Measurements from ENCODE around the gene DCAF11.

DCAF11 gene

DNA sequence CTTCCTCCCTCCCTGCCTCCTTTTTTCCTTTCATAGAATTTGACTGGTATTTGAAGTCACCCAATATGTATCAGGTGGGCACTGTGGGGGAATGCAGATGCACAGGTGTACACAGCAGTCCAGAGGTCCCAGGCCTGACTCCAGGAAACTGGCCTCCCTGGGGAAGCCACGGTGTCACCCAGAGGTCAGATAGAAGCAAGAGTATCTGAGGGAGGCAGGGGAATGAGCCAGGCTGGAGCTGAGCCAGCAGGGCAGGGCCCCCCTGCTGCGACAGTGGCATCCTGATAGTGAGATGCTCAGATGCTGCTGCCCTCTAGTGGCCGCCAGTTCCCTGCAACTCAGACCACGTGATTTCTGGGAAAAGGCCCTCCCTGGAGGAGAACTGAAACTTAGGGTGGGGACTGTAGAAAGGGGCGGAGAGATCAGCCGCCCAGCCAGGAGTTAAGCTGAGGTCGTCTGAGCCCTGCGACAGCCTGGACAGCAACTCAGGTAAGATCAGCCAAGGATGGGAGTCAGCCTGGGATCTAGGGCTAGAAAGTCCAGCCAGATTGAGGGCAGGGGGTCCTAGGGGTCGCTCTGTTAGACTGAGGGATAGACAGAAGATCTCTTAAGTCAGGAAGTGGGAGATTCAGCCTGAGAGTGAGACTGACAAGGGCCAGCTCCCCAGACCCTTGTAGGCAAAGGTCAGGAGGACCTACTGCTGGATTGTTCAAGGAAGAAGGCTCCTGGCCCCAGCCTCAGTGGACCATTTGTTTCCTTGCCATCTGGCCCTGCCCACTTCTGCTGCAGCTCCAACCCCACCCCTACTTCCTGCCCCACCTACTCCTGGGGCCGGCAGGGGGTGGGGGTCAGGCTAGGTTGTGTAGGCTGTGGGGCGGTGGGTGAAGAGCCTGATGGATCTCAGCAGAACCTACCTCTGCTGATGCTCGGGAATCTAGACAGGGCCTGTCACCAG lies 46.5 kb downstream of the DCAF11 start, which contains the start of gene IRF9:
Gene IRF9, plus strand, starts transcription at position 416 of the 955 bp plus-strand sequence. CDS start 880 bp downstream, outside the sequence.
- peak; percentile 95 to 99 for DNase-seq (ENCODE audit: low read depth in 2 of 2)

DNA sequence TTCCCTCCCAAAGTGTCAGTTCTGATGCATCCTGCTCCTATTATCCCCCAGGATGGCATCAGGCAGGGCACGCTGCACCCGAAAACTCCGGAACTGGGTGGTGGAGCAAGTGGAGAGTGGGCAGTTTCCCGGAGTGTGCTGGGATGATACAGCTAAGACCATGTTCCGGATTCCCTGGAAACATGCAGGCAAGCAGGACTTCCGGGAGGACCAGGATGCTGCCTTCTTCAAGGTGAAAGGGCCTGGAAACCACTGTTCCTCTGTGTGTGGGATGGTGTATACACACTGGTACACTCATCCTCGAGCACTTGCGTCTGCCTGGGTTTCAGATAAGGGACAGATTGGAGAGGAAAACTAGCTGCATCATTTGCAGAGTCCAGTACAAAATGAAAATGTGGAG lies 47.5 kb downstream of the DCAF11 start:
- DNase-seq (ENCODE audit: low read depth in 2 of 2): no peak

GRCh38 chr14:24164518-24164991 lies 50.0 kb downstream of the DCAF11 start:
- no peak for DNase-seq (ENCODE audit: low read depth in 2 of 2)

- no peak for DNase-seq (ENCODE audit: low read depth in 2 of 2)
Measured at GRCh38 chr14:24165785-24166184, 51.2 kb downstream of the DCAF11 start.

DNA sequence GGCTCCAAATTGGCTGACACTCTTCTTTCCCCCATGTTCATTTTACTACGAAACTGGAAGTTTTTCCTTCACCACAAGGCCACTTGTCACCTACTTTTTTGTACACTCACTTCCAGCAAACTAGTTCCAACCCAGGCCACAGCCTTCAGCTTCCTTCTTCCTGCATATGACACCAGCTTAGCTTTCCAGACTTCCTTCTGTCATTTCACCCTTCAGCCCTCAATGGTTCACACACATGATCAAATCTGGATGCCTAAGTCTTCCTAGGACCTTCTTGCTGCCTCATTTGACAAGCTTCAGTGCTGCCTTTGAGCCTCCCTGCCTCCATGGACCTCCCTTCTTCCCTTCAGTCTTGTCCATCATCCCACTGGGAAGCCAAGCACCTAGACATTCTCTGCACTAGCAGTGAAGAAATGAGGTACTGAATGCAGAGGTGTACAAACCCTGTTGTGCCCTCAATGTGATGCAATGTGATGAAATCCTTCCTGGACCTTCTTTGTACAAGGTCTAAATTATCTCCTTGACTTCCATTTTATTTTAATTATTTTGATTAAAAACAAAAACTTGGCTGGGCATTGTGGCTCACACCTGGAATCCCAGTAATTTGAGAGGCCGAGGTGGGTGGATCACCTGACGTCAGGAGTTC lies 53.0 kb downstream of the DCAF11 start:
- no peak for DNase-seq (ENCODE audit: low read depth in 2 of 2)

GRCh38 chr14:24171422-24172260 lies 57.1 kb downstream of the DCAF11 start, which contains the start of gene REC8:
TSS of gene REC8 (plus strand) at chr14:24172080. CDS start at chr14:24172553, 473 bp downstream.
- DNase-seq (ENCODE audit: low read depth in 2 of 2): peak in 1 of 2 donors; percentile 58

DNA sequence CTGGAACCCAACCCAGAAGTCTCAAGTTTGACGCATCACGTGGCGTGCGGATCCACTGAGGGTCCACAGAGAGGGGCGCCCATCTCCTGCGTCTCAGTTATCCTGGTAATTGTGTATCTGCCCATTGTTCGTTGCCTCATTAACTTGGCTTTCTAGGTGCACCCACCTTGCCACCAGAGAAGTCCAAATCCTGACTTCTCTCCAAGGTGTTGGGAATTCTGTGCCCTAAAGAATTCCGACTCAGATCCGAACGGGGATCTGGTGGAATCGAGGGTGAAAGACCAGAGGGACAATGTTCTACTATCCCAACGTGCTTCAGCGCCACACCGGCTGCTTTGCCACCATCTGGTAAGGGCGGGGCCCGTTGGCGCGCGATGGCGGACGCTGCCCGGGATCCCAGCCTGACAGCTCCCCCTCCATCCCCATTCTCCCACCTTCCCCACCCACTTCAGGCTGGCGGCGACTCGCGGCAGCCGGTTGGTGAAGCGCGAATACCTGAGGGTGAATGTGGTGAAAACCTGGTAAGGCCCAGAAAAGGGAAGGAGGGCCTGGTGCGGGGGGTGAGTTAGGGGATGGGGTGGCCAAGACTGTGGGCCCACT lies 57.8 kb downstream of the DCAF11 start:
- DNase-seq (ENCODE audit: low read depth in 2 of 2): no peak

DNA sequence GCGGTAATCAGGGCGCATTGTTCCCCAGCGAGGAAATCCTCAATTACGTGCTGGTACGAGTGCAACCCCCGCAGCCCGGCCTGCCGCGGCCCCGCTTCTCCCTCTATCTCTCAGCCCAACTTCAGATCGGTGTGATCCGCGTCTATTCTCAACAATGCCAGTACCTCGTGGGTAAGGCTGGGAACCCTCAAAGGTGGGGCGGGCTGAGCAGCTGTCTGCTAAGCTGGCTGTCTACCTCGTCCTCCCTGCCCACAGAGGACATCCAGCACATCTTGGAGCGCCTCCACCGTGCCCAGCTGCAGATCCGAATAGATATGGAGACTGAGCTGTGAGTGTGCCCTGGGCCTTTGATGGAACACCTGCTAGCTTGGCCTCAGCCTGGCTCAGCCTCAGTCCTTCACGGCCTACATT lies 58.3 kb downstream of the DCAF11 start:
- DNase-seq (ENCODE audit: low read depth in 2 of 2): no peak

Measured in activated CD4-positive, alpha-beta T cell treated with anti-CD3 and anti-CD28 coated beads for 24 hours (primary cell).